OCI-LY1 (cell line): ENCODE results near the gene ADAM19.

Experiments
- CTCF ChIP-seq: fragments of 200-600 bp; sonication (generic), shearing (Covaris generic); IDR thresholded peaks from 2 replicates; pipeline ENCODE4 v1.5.1; 2017; ENCODE audit warnings: mild to moderate bottlenecking, antibody characterized with exemption, low read length, moderate library complexity, mixed read lengths
- EZH2 ChIP-seq: fragments of 200-600 bp; sonication (generic), shearing (Covaris generic); IDR thresholded peaks from 2 replicates; pipeline ENCODE4 v1.8.0; 2017; ENCODE audit warnings: borderline replicate concordance, mixed run types, mild to moderate bottlenecking, antibody characterized with exemption, low read length, moderate library complexity, mixed read lengths

- TF ChIP-seq CTCF (no peak), EZH2 (no peak)
These were observed 66.0 kb downstream of the ADAM19 start for GRCh38 chr5:157509587-157509986.
